H1 (cell line): ENCODE data around the gene LIMS1. TPM values are rescaled to one million over a fixed set of nuclear protein-coding genes. Genes with fewer than 3 reads are reported as not detected.

Experiments
- CTCF ChIA-PET: fragments of 300-600 bp; sonication (Branson Sonifier 250); formaldehyde crosslinking; loops from one replicate; lab custom pipeline; 2021; ENCODE audit not compliant: partially characterized antibody; lab: Charles Lee
- POLR2A ChIA-PET: fragments of 300-600 bp; sonication (Branson Sonifier 250); formaldehyde crosslinking; loops from one replicate; lab custom pipeline; 2021; ENCODE audit warnings: inconsistent platforms; ENCODE audit not compliant: partially characterized antibody; lab: Charles Lee
- DNase-seq, 2 experiments: peaks; one replicate each; pipeline versions ENCODE4 v3.0.0 to v3.0.0-alpha.2; 2010 to 2022; ENCODE audit warnings: low spot score in 2 of 2, low read depth in 1 of 2, mixed read lengths in 1 of 2
- FAIRE-seq: peaks from 2 replicates; lab custom pipeline; 2011; peaks lifted over from hg19 to GRCh38; lab: Jason Lieb, UNC
- H2AFZ ChIP-seq: 2 replicates; pipeline ENCODE4 v1.8.1; 2012; ENCODE audit warnings: low read length, inconsistent platforms
- H2AK5ac ChIP-seq: 2 replicates; pipeline ENCODE4 v1.6.1; 2013; ENCODE audit warnings: low read depth, low read length
- H2BK120ac ChIP-seq: replicated peaks from 2 replicates; pipeline ENCODE3; 2013; ENCODE audit warnings: low read depth, low read length, inconsistent platforms
- H2BK12ac ChIP-seq: 2 replicates; pipeline ENCODE4 v1.6.1; 2013; ENCODE audit warnings: low read depth, low read length
- H2BK15ac ChIP-seq: 2 replicates; pipeline ENCODE4 v1.6.1; 2013; ENCODE audit warnings: low read length
- H2BK20ac ChIP-seq: 2 replicates; pipeline ENCODE4 v1.6.1; 2013; ENCODE audit warnings: low read length
- H2BK5ac ChIP-seq: 2 replicates; pipeline ENCODE4 v1.6.1; 2013; ENCODE audit warnings: low read depth, low read length
- H3K14ac ChIP-seq: 2 replicates; pipeline ENCODE4 v1.6.1; 2013; ENCODE audit warnings: inconsistent platforms; ENCODE audit not compliant: insufficient read length
- H3K18ac ChIP-seq: 2 replicates; pipeline ENCODE4 v1.6.1; 2013; ENCODE audit warnings: low read length; ENCODE audit errors: extremely low read depth
- H3K23ac ChIP-seq: 2 replicates; pipeline ENCODE4 v1.6.1; 2013; ENCODE audit warnings: inconsistent platforms; ENCODE audit not compliant: insufficient read length
- H3K23me2 ChIP-seq: 2 replicates; pipeline ENCODE4 v1.6.1; 2013; ENCODE audit warnings: low read depth, low read length
- H3K27ac ChIP-seq: 2 replicates; pipeline ENCODE4 v1.6.1; 2011; ENCODE audit warnings: low read depth, low read length, inconsistent platforms
- H3K27me3 ChIP-seq, 4 experiments: replicated peaks in 1 of 4; 1 replicate in 1 of 4; 2 replicates in 3 of 4; pipeline versions ENCODE4 v1.6.1 to v1.8.1; 2011 to 2013; ENCODE audit warnings: low read length in 3 of 4, mild to moderate bottlenecking in 3 of 4, inconsistent platforms in 2 of 4, mixed read lengths in 2 of 4, moderate library complexity in 1 of 4; ENCODE audit not compliant: control insufficient read depth in 3 of 4, insufficient read depth in 3 of 4; ENCODE audit errors: extremely low read depth in 1 of 4
- H3K36me3 ChIP-seq, 4 experiments: 2 replicates each; pipeline versions ENCODE4 v1.6.1 to v1.8.1; 2011 to 2013; ENCODE audit warnings: mild to moderate bottlenecking in 4 of 4, low read length in 3 of 4, moderate library complexity in 2 of 4, control low read depth in 1 of 4, inconsistent platforms in 1 of 4; ENCODE audit not compliant: insufficient read depth in 4 of 4, control insufficient read depth in 2 of 4
- H3K4ac ChIP-seq: replicated peaks from 2 replicates; pipeline ENCODE3; 2013; ENCODE audit warnings: low read length, low read depth, mixed read lengths, inconsistent platforms; ENCODE audit not compliant: insufficient read length
- H3K4me1 ChIP-seq, 4 experiments: replicated peaks in 1 of 4; 1 replicate in 1 of 4; 2 replicates in 3 of 4; pipeline versions ENCODE4 v1.6.1 to v1.8.1; 2011 to 2013; ENCODE audit warnings: low read length in 3 of 4, inconsistent platforms in 2 of 4, mixed read lengths in 1 of 4; ENCODE audit not compliant: insufficient read depth in 4 of 4, control insufficient read depth in 3 of 4
- H3K4me2 ChIP-seq, 2 experiments: 2 replicates each; pipeline versions ENCODE4 v1.6.1 to v1.8.1; 2011 to 2013; ENCODE audit warnings: low read depth in 2 of 2, low read length in 2 of 2, control low read depth in 1 of 2, inconsistent platforms in 1 of 2, mild to moderate bottlenecking in 1 of 2; ENCODE audit not compliant: insufficient read depth in 1 of 2
- H3K4me3 ChIP-seq, 4 experiments: fragments of 200-600, 300-600 bp in 1 of 4; sonication (generic), shearing (Covaris generic), sonication (Bioruptor Twin) in 1 of 4; 2 replicates each; pipeline versions ENCODE4 v1.5.1 to v1.8.1; 2011 to 2016; ENCODE audit warnings: low read length in 4 of 4, low read depth in 3 of 4, control low read depth in 2 of 4, inconsistent platforms in 2 of 4, mild to moderate bottlenecking in 2 of 4, mixed read lengths in 1 of 4, moderate library complexity in 1 of 4; ENCODE audit not compliant: insufficient read depth in 2 of 4; ENCODE audit errors: extremely low read depth in 1 of 4
- H3K56ac ChIP-seq: replicated peaks from 2 replicates; pipeline ENCODE3; 2013; ENCODE audit warnings: low read depth, mild to moderate bottlenecking, mixed read lengths, low read length, inconsistent platforms; ENCODE audit not compliant: insufficient read length
- H3K79me1 ChIP-seq: 2 replicates; pipeline ENCODE4 v1.6.1; 2013; ENCODE audit warnings: low read depth, low read length, control low read depth
- H3K79me2 ChIP-seq, 2 experiments: 2 replicates each; pipeline versions ENCODE4 v1.6.1 to v1.8.1; 2012 to 2013; ENCODE audit warnings: low read length in 2 of 2, mild to moderate bottlenecking in 2 of 2, inconsistent platforms in 1 of 2; ENCODE audit not compliant: insufficient read depth in 2 of 2, control insufficient read depth in 1 of 2
- H3K9ac ChIP-seq, 4 experiments: replicated peaks in 1 of 4; 1 replicate in 1 of 4; 2 replicates in 3 of 4; pipeline versions ENCODE4 v1.6.1 to v1.8.1; 2011 to 2013; ENCODE audit warnings: low read depth in 3 of 4, low read length in 3 of 4, control low read depth in 2 of 4, mild to moderate bottlenecking in 2 of 4, moderate library complexity in 2 of 4, inconsistent platforms in 1 of 4; ENCODE audit errors: extremely low read depth in 1 of 4
- H3K9me3 ChIP-seq, 2 experiments: 2 replicates each; pipeline versions ENCODE4 v1.6.1 to v1.8.1; 2012 to 2013; ENCODE audit warnings: mild to moderate bottlenecking in 2 of 2, moderate library complexity in 2 of 2, control low read depth in 1 of 2, inconsistent platforms in 1 of 2, low read depth in 1 of 2, low read length in 1 of 2, mixed read lengths in 1 of 2; ENCODE audit not compliant: insufficient read depth in 2 of 2
- H4K20me1 ChIP-seq, 2 experiments: replicated peaks in 1 of 2; 2 replicates each; pipeline versions ENCODE3 to v1.8.1; 2011 to 2013; ENCODE audit warnings: inconsistent platforms in 2 of 2, low read length in 2 of 2, mild to moderate bottlenecking in 1 of 2; ENCODE audit not compliant: insufficient read depth in 2 of 2, control insufficient read depth in 1 of 2
- H4K5ac ChIP-seq: 2 replicates; pipeline ENCODE4 v1.6.1; 2013; ENCODE audit warnings: low read length, low read depth, mixed read lengths, inconsistent platforms; ENCODE audit not compliant: insufficient read length
- H4K8ac ChIP-seq: 2 replicates; pipeline ENCODE4 v1.8.0; 2013; ENCODE audit warnings: mild to moderate bottlenecking, moderate library complexity, low read length, inconsistent platforms; ENCODE audit not compliant: insufficient read depth; ENCODE audit errors: extremely low read depth
- H4K91ac ChIP-seq: replicated peaks from 2 replicates; pipeline ENCODE3; 2013; ENCODE audit warnings: low read length, mixed read lengths, inconsistent platforms; ENCODE audit not compliant: insufficient read length
- BACH1 ChIP-seq: IDR thresholded peaks from 2 replicates; pipeline ENCODE4 v1.6.1; 2012; ENCODE audit warnings: low read length, improper control_type of control experiment
- CHD2 ChIP-seq: IDR thresholded peaks from 2 replicates; pipeline ENCODE4 v1.6.1; 2012; ENCODE audit warnings: low read length, improper control_type of control experiment
- GABPA ChIP-seq: IDR thresholded peaks from 2 replicates; pipeline ENCODE4 v1.6.1; 2011; ENCODE audit warnings: mild to moderate bottlenecking, low read length, moderate library complexity, borderline replicate concordance; ENCODE audit not compliant: insufficient read depth
- HDAC2 ChIP-seq, 2 experiments: fragments of 300-600 bp in 1 of 2; sonication (generic) in 1 of 2; IDR thresholded peaks; 2 replicates each; pipeline ENCODE4 v1.6.1; 2011 to 2012; ENCODE audit warnings: low read depth in 2 of 2, low read length in 2 of 2, mild to moderate bottlenecking in 2 of 2, moderate library complexity in 2 of 2, borderline replicate concordance in 1 of 2, inconsistent platforms in 1 of 2
- NANOG ChIP-seq: IDR thresholded peaks from 2 replicates; pipeline ENCODE4 v1.6.1; 2011; ENCODE audit warnings: low read length, low read depth, mild to moderate bottlenecking, inconsistent platforms; ENCODE audit not compliant: insufficient read depth, poor library complexity, severe bottlenecking
- POU5F1 ChIP-seq: IDR thresholded peaks from 2 replicates; pipeline ENCODE4 v1.6.1; 2011; ENCODE audit warnings: low read depth, mild to moderate bottlenecking, low read length, moderate library complexity
- RFX5 ChIP-seq: IDR thresholded peaks from 2 replicates; pipeline ENCODE4 v1.6.1; 2011; ENCODE audit warnings: low read depth, low read length, improper control_type of control experiment, borderline replicate concordance
- SIN3A ChIP-seq, 2 experiments: IDR thresholded peaks in 1 of 2; conservative IDR thresholded peaks in 1 of 2; 2 replicates each; pipeline ENCODE4 v1.6.1; 2011 to 2012; ENCODE audit warnings: low read length in 2 of 2, improper control_type of control experiment in 1 of 2, low read depth in 1 of 2, mild to moderate bottlenecking in 1 of 2
- SP2 ChIP-seq: IDR thresholded peaks from 2 replicates; pipeline ENCODE4 v1.6.1; 2012; ENCODE audit warnings: mild to moderate bottlenecking, low read length, inconsistent platforms
- SRF ChIP-seq: IDR thresholded peaks from 2 replicates; pipeline ENCODE4 v1.6.1; 2011; ENCODE audit warnings: mild to moderate bottlenecking, low read depth, low read length, moderate library complexity
- USF2 ChIP-seq: IDR thresholded peaks from 2 replicates; pipeline ENCODE4 v1.6.1; 2011; ENCODE audit warnings: low read length, improper control_type of control experiment
- ZNF274 ChIP-seq: IDR thresholded peaks from 2 replicates; pipeline ENCODE4 v1.7.0; 2012; ENCODE audit warnings: low read length, borderline replicate concordance; ENCODE audit errors: extremely low read depth
- WGBS, 2 experiments: shearing (Covaris generic) in 1 of 2; methylation state at CpG; one replicate each; pipeline versions ENCODE4 v1.1.6 to v1.1.7; 2013 to 2015; ENCODE audit warnings: low lambda C conversion rate in 2 of 2, mixed read lengths in 2 of 2, inconsistent platforms in 1 of 2, low coverage in 1 of 2, missing lambda C conversion rate in 1 of 2; ENCODE audit not compliant: insufficient replicate concordance in 2 of 2, insufficient coverage in 1 of 2, insufficient read length in 1 of 2; ENCODE audit errors: extremely low coverage in 1 of 2, missing lambda C conversion rate in 1 of 2; 5-methylcytosine and 5-hydroxymethylcytosine counted together
- polyA plus RNA-seq, 7 experiments: library from polyadenylated mRNA; depleted of rRNA in 3 of 7; stranded (reverse) in 5 of 7; unstranded in 2 of 7; fragments of >200 nt in 5 of 7; fragments of 200-250 nt in 2 of 7; gene quantifications; 1 replicate in 5 of 7; 2 replicates in 1 of 7; 4 replicates in 1 of 7; pipeline versions ENCODE4 v1.2.1 to v1.2.3, GENCODE V29; 2011 to 2013; ENCODE audit warnings: missing spikeins in 2 of 7, mixed read lengths in 2 of 7
- total RNA-seq: library from RNA; stranded (reverse); fragmentation: NEBNext Ultra II Directional; extraction: Animal tissue kit (Norgen Biotek cat#: 25700); gene quantifications from 2 replicates; pipeline ENCODE4 v1.2.1, GENCODE V29; 2021

LIMS1 gene
- total and polyA plus RNA-seq, 2 of the 8 experiments (the other 6 are each of a cell fraction or from before 2014, with no cell fraction given), result 24.1 to 36.7 TPM

- Histone ChIP-seq H4K5ac (no peak overlapping the region), H3K27me3 (no peaks in the 10 kb centered on the region), H2BK20ac (no peak overlapping the region), H3K18ac (no peak overlapping the region), H3K9me3 (no peaks in the 10 kb centered on the region), H3K4me3 (no peak overlapping the region), H3K27ac (no peak overlapping the region), H3K79me1 (peaks cover 3% of the 10 kb centered on the region; the same call in 1 of the 2 replicates), H3K14ac (no peak overlapping the region), H3K79me2 (peaks cover 0 to 14% of the 10 kb centered on the region in 2 experiments; a peak in 2 of 4 replicates), H3K23me2 (no peaks in the 10 kb centered on the region), H3K9ac (no peak overlapping the region), H2BK120ac (no peak overlapping the region), H2BK15ac (no peak overlapping the region), H2AK5ac (no peak overlapping the region), H3K4me1 (peaks cover 0 to 9% (median 1%) of the 10 kb centered on the region in 4 experiments; a peak in 1 of 7 replicates), H2AFZ (no peak overlapping the region), H4K20me1 (peaks cover 0 to 2% of the 10 kb centered on the region in 2 experiments), H4K91ac (no peak overlapping the region), H3K56ac (no peak overlapping the region), H3K23ac (no peak overlapping the region), H4K8ac (no peak overlapping the region), H2BK12ac (no peak overlapping the region), H3K36me3 (no peaks in the 10 kb centered on the region), H2BK5ac (no peak overlapping the region), H3K4ac (no peak overlapping the region), H3K4me2 (no peak overlapping the region)
- no peak for TF ChIP-seq BACH1
- TF ChIP-seq POU5F1, result no peak
- TF ChIP-seq ZNF274, result no peak
- no peak for TF ChIP-seq SP2
- no peak for TF ChIP-seq HDAC2 (IDR thresholded peaks at IDR 0.05; ENCODE audit: borderline replicate concordance in 1 of 2, low read depth in 2 of 2, low read length in 2 of 2)
- no peak for TF ChIP-seq SIN3A (conservative IDR thresholded peaks at IDR 0.05 in 1 of 2, IDR thresholded peaks at IDR 0.05 in 1 of 2; ENCODE audit: low read depth in 1 of 2, low read length in 2 of 2)
- TF ChIP-seq USF2, result no peak
- TF ChIP-seq GABPA, result no peak
- no peak for TF ChIP-seq CHD2
- no peak for TF ChIP-seq NANOG
- TF ChIP-seq RFX5, result no peak
- no peak for TF ChIP-seq SRF
- FAIRE-seq, result no peak
- CTCF ChIA-PET, result interaction anchor here (0.9 to 5.0 kb wide), 11 partner anchors 8 to 148 kb away, joined by 3 to 108 read pairs (median 8); no protein-coding TSS in a partner anchor
- POLR2A ChIA-PET, result interaction anchor here (0.9 to 2.0 kb wide), 4 partner anchors 10 to 15 kb away, joined by 3 to 4 read pairs (median 3); no protein-coding TSS in a partner anchor
- DNase-seq, result no peak
- 100% methylated on average over 3 of the region's 3 CpGs; no CpG with 5 or more reads in 1 of the 2 experiments for WGBS, 2 experiments
Measured at GRCh38 chr2:108605947-108606346, 71.7 kb downstream of the LIMS1 start.
